H9 (cell line): Measurements from ENCODE around the gene PEX12. TPM values are rescaled to one million over a fixed set of nuclear protein-coding genes. Genes with fewer than 3 reads are reported as not detected.

Experiments
- DNase-seq: peaks from one replicate; pipeline ENCODE4 v3.0.0-alpha.2; 2017
- H2AFZ ChIP-seq: one replicate; pipeline ENCODE4 v1.6.1; 2013; ENCODE audit warnings: mild to moderate bottlenecking, low read length, control low read depth, moderate library complexity
- H2AK5ac ChIP-seq: 2 replicates; pipeline ENCODE4 v1.6.1; 2013; ENCODE audit warnings: low read length, control low read depth, mixed read lengths; ENCODE audit not compliant: insufficient read length
- H2BK120ac ChIP-seq: one replicate; pipeline ENCODE4 v1.6.1; 2013; ENCODE audit warnings: low read depth, mild to moderate bottlenecking, low read length, control low read depth, inconsistent platforms; ENCODE audit not compliant: poor library complexity, severe bottlenecking
- H2BK12ac ChIP-seq: 2 replicates; pipeline ENCODE4 v1.6.1; 2013; ENCODE audit warnings: low read length, control low read depth, mixed read lengths, low read depth; ENCODE audit not compliant: insufficient read length
- H2BK15ac ChIP-seq: 2 replicates; pipeline ENCODE4 v1.6.1; 2013; ENCODE audit warnings: low read depth, low read length, control low read depth
- H2BK20ac ChIP-seq: one replicate; pipeline ENCODE4 v1.6.1; 2013; ENCODE audit warnings: low read depth, mild to moderate bottlenecking, low read length, control low read depth, inconsistent platforms; ENCODE audit not compliant: poor library complexity, severe bottlenecking
- H2BK5ac ChIP-seq: 2 replicates; pipeline ENCODE4 v1.6.1; 2013; ENCODE audit warnings: low read length, control low read depth, mixed read lengths; ENCODE audit not compliant: insufficient read length
- H3K14ac ChIP-seq: 2 replicates; pipeline ENCODE4 v1.6.1; 2013; ENCODE audit warnings: low read length, control low read depth; ENCODE audit not compliant: insufficient read depth
- H3K18ac ChIP-seq: 2 replicates; pipeline ENCODE4 v1.6.1; 2013; ENCODE audit warnings: low read depth, mild to moderate bottlenecking, mixed read lengths, low read length, control low read depth; ENCODE audit not compliant: insufficient read length
- H3K23ac ChIP-seq: 2 replicates; pipeline ENCODE4 v1.6.1; 2013; ENCODE audit warnings: low read length, control low read depth, mixed read lengths, low read depth; ENCODE audit not compliant: insufficient read length
- H3K23me2 ChIP-seq: 2 replicates; pipeline ENCODE4 v1.6.1; 2013; ENCODE audit warnings: low read depth, mild to moderate bottlenecking, mixed read lengths, low read length, control low read depth; ENCODE audit not compliant: insufficient read length, poor library complexity, severe bottlenecking
- H3K27ac ChIP-seq: 2 replicates; pipeline ENCODE4 v1.5.1; 2013; ENCODE audit warnings: low read length, control low read depth, mixed read lengths, low read depth; ENCODE audit not compliant: insufficient read length
- H3K27me3 ChIP-seq: 2 replicates; pipeline ENCODE4 v1.6.1; 2013; ENCODE audit warnings: low read length, control low read depth, inconsistent platforms; ENCODE audit not compliant: insufficient read depth
- H3K4ac ChIP-seq: 2 replicates; pipeline ENCODE4 v1.6.1; 2013; ENCODE audit warnings: low read depth, mild to moderate bottlenecking, control low read depth, inconsistent platforms, low read length, moderate library complexity
- H3K4me1 ChIP-seq: 2 replicates; pipeline ENCODE4 v1.6.1; 2013; ENCODE audit warnings: low read length, control low read depth, inconsistent platforms; ENCODE audit not compliant: insufficient read depth
- H3K4me2 ChIP-seq: 2 replicates; pipeline ENCODE4 v1.6.1; 2013; ENCODE audit warnings: low read length, control low read depth, mixed read lengths; ENCODE audit not compliant: insufficient read length, insufficient read depth
- H3K56ac ChIP-seq: 2 replicates; pipeline ENCODE4 v1.6.1; 2013; ENCODE audit warnings: low read depth, mild to moderate bottlenecking, mixed read lengths, low read length, control low read depth; ENCODE audit not compliant: insufficient read length
- H3K79me1 ChIP-seq: 2 replicates; pipeline ENCODE4 v1.6.1; 2013; ENCODE audit warnings: low read depth, mild to moderate bottlenecking, moderate library complexity, low read length, control low read depth, inconsistent platforms; ENCODE audit not compliant: insufficient read depth, poor library complexity, severe bottlenecking
- H3K79me2 ChIP-seq: 2 replicates; pipeline ENCODE4 v1.6.1; 2013; ENCODE audit warnings: low read length, control low read depth, inconsistent platforms; ENCODE audit not compliant: insufficient read depth
- H3K9ac ChIP-seq: 2 replicates; pipeline ENCODE4 v1.6.1; 2013; ENCODE audit warnings: low read length, control low read depth, mixed read lengths; ENCODE audit not compliant: insufficient read length; ENCODE audit errors: extremely low read depth
- H3K9me3 ChIP-seq: one replicate; pipeline ENCODE4 v1.6.1; 2013; ENCODE audit warnings: low read depth, low read length, inconsistent platforms; ENCODE audit not compliant: control insufficient read depth
- H3T11ph ChIP-seq: one replicate; pipeline ENCODE4 v1.6.1; 2013; ENCODE audit warnings: mild to moderate bottlenecking, low read length, control low read depth, inconsistent platforms
- H4K20me1 ChIP-seq: one replicate; pipeline ENCODE4 v1.6.1; 2013; ENCODE audit not compliant: control insufficient read depth, insufficient read length, insufficient read depth
- H4K5ac ChIP-seq: 2 replicates; pipeline ENCODE4 v1.6.1; 2013; ENCODE audit warnings: low read depth, mild to moderate bottlenecking, mixed read lengths, low read length, control low read depth; ENCODE audit not compliant: insufficient read length
- H4K8ac ChIP-seq: replicated peaks from 2 replicates; pipeline ENCODE4 v1.6.1; 2013; ENCODE audit warnings: low read length, control low read depth, mixed read lengths, low read depth; ENCODE audit not compliant: insufficient read length
- H4K91ac ChIP-seq: 2 replicates; pipeline ENCODE4 v1.6.1; 2013; ENCODE audit warnings: low read depth, mild to moderate bottlenecking, moderate library complexity, mixed read lengths, low read length, control low read depth; ENCODE audit not compliant: insufficient read length
- H3K27ac Mint-ChIP-seq, 3 experiments: 2 replicates in 2 of 3; 3 replicates in 1 of 3; pipeline ENCODE4 v1.8.0; 2020 to 2021; ENCODE audit warnings: mixed read lengths in 3 of 3, mild to moderate bottlenecking in 1 of 3, moderate library complexity in 1 of 3
- H3K27me3 Mint-ChIP-seq: 2 replicates; pipeline ENCODE4 v1.8.0; 2021; ENCODE audit warnings: low read depth, mild to moderate bottlenecking, moderate library complexity, mixed read lengths
- H3K36me3 Mint-ChIP-seq, 3 experiments: 2 replicates in 2 of 3; 3 replicates in 1 of 3; pipeline ENCODE4 v1.8.0; 2020 to 2021; ENCODE audit warnings: low read depth in 3 of 3, mixed read lengths in 3 of 3; ENCODE audit not compliant: insufficient read depth in 1 of 3
- H3K4me1 Mint-ChIP-seq, 2 experiments: 2 replicates each; pipeline ENCODE4 v1.8.0; 2020; ENCODE audit warnings: mixed read lengths in 2 of 2
- H3K4me3 Mint-ChIP-seq, 2 experiments: 2 replicates in 1 of 2; 3 replicates in 1 of 2; pipeline ENCODE4 v1.8.0; 2020 to 2021; ENCODE audit warnings: mild to moderate bottlenecking in 2 of 2, mixed read lengths in 2 of 2, moderate library complexity in 1 of 2
- H3K9me3 Mint-ChIP-seq, 2 experiments: 2 replicates in 1 of 2; 3 replicates in 1 of 2; pipeline ENCODE4 v1.8.0; 2020; ENCODE audit warnings: mild to moderate bottlenecking in 2 of 2, mixed read lengths in 2 of 2, moderate library complexity in 1 of 2
- CTCF ChIP-seq: fragments of 200-600 bp; sonication (generic); conservative IDR thresholded peaks from 3 replicates; pipeline ENCODE4 v1.8.0; 2021; ENCODE audit warnings: antibody characterized with exemption, mild to moderate bottlenecking
- total RNA-seq: library from RNA; stranded (reverse); gene quantifications from 2 replicates; pipeline ENCODE4 v1.2.1, GENCODE V29; 2021

PEX12 gene
- total RNA-seq, 1 experiment from 2014 or later = 5.4 TPM

- TF ChIP-seq CTCF = no peak
- Mint-ChIP-seq H3K4me1 (no peaks in the 10 kb centered on the region), H3K27ac (no peak overlapping the region), H3K4me3 (no peak overlapping the region), H3K9me3 (no peaks in the 10 kb centered on the region), H3K27me3 (no peaks in the 10 kb centered on the region), H3K36me3 (peaks cover 0 to 9% (median under 1%) of the 10 kb centered on the region in 3 experiments; a peak in 5 of 7 replicates)
- Histone ChIP-seq H3K4me1 (no peaks in the 10 kb centered on the region), H3K56ac (no peak overlapping the region), H4K91ac (no peak overlapping the region), H3K4me2 (no peak overlapping the region), H3K23ac (no peak overlapping the region), H4K8ac (no peak overlapping the region), H2BK12ac (no peak overlapping the region), H3K23me2 (no peaks in the 10 kb centered on the region), H3K27ac (no peak overlapping the region), H3K4ac (no peak overlapping the region), H3K79me1 (no peaks in the 10 kb centered on the region), H3K9ac (no peak overlapping the region), H3K18ac (no peak overlapping the region), H2AFZ (no peak overlapping the region), H2BK5ac (no peak overlapping the region), H2AK5ac (no peak overlapping the region), H4K5ac (no peak overlapping the region), H2BK20ac (no peak overlapping the region), H3K9me3 (no peaks in the 10 kb centered on the region), H3K27me3 (no peaks in the 10 kb centered on the region), H3K14ac (no peak overlapping the region), H3K79me2 (no peaks in the 10 kb centered on the region), H2BK120ac (no peak overlapping the region), H4K20me1 (no peaks in the 10 kb centered on the region), H3T11ph (no peak overlapping the region), H2BK15ac (no peak overlapping the region)
- no peak for DNase-seq
Measured at GRCh38 chr17:35618628-35619027, 40.3 kb upstream of the PEX12 start.
